Measurements from ENCODE around the gene INPP5A.
"Not testable (repeated sequence)": the region's sequence is repeated elsewhere in the genome, so short reads cannot be mapped to it uniquely, and the experiment has no call there.

The INPP5A gene

GRCh38 chr10:132665946-132666704 lies 128.5 kb downstream of the INPP5A start:
- peak in 1 of 2 donors; percentile 14 for DNase-seq

DNA sequence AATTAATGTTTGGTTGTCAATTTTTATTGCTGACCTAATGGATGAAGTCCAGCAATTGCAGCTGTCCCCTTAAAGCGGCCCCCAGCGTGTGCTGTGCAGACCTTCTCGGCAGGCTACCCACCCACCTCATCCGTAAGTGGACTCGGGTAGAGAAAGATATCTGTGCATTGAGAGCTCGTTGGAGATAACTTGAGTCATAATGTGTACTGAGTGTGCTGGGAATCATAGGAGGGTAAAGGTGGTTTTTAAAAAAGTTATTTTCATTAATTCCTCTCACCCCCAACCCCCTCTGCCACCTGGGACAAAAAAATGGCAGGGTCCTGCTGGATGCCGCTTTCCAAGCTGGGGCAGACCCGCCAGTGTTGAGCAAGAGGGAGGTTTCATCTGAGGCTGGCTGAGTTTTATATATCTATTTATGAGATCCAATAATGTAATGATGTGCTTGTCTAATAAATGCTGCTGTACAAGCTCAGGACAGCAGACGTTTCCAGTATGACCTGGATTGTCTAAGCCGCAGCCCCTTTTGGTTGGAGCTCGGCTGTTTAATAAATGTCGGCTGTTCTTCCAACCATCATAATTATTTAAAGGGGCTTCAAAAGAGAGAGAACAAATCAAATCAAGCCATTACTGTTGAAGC lies 129.2 kb downstream of the INPP5A start:
- no peak for DNase-seq

DNA sequence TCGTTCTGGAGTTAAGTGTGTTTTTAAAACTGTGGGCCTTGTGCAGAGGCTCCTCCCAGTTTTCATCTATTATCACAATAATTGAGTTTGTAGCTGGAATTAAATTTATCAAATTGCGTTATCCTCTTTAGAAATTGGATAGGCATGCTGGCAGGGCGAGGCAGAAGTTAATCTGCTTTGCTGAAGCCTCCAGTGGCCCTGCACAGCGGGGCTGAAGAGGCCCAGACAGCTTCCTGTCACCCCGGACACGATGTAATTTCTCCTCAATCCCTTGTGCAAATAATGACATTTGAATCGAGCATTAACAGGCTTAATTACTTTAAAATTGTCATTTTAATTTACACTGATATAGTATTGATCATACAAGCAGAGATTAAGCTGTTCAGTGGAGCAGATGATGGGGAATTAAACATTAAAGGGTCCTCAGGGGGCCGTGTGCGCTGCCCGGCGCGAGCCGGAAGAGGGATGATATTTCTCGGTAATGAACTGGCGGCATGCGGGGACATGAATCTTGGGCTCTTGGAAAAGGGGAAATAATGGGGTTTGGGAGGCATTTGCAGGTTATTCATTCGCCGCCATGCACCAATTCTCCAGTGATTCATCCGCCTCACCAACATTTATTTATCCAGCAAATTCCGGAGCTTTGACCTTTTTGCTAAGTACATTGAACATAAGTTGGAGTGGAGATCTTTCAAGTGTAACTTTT lies 129.9 kb downstream of the INPP5A start:
- no peak for DNase-seq

DNA sequence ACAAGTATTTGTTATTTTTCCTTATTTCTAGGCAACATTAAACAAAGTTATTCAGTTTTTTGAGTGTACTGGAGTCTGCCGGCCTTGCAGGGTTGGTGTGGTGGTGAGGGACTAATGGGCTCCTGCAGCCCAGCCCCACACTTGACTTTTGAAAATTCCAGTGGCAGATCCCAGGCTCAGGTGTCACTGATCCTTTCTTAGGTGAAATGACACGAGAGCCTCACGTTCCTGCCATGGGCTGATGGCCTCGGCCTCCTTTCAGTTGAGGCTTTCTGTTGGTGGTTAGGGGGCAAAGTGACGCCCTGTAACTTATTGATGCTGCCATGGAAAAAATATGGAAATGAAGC lies 130.4 kb downstream of the INPP5A start:
- no peak for DNase-seq

- DNase-seq, result no peak
Observed at GRCh38 chr10:132669208-132669861, 131.7 kb downstream of the INPP5A start.

DNA sequence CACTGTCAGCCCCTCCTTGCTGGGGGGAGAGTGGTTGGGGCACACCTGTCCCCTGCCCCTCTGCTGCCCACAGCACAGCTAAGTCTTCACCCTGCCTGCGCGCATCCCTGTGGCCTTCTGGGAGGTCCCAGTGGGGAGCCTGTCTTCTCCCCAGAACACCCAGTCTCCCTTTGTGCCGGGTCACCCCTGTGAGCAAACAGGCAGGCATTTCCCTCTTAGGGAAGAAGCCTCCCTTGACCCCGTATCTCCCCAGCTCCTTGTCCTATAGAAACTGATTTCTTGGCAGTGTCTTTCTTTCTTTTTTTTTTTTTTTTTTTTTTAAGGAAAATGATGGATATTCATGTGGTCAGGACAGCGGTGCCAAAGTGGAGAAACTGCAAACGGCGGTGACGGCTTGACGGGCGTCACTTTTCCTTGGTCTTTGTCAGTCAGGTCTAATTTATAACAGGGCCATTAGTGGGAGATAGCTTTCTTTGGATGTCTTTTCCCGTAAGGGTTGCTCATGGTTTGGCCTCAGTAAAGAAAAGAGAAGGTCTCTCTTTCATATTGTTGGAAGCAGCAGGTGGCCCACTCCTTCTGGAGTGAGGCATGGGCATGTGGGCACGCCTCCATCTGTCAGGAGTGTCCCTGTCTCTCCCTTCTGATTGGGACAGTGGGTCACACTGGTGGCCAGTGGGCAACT lies 133.1 kb downstream of the INPP5A start:
- DNase-seq, result no peak

- DNase-seq, result no peak
Observed at GRCh38 chr10:132671228-132672154, 133.9 kb downstream of the INPP5A start.

- DNase-seq, result not testable (repeated sequence)
Observed at GRCh38 chr10:132673746-132674145, 136.2 kb downstream of the INPP5A start.

DNA sequence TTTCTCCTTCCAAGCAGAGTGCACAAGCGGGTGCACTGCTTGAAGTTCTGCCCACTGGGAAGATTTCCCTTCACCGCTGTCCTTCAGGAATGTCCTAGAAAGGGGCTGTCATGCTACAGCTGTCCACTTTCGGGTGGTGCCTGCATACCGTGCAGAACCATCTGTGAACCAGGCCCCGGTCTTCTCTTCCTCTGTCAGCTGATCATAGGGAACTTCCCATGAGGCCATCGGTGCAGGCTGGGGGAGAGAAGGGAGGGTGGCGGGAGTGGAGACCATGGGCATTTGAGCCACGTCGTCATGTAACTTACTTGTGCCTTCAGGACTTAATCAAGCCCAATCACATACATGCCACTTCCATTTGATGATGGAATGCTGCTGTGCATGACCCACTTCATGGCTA lies 136.7 kb downstream of the INPP5A start:
- no peak for DNase-seq

- DNase-seq, result no peak
Observed at GRCh38 chr10:132675031-132675740, 137.6 kb downstream of the INPP5A start.

- DNase-seq, result no peak
Observed at GRCh38 chr10:132676193-132676891, 138.8 kb downstream of the INPP5A start.

DNA sequence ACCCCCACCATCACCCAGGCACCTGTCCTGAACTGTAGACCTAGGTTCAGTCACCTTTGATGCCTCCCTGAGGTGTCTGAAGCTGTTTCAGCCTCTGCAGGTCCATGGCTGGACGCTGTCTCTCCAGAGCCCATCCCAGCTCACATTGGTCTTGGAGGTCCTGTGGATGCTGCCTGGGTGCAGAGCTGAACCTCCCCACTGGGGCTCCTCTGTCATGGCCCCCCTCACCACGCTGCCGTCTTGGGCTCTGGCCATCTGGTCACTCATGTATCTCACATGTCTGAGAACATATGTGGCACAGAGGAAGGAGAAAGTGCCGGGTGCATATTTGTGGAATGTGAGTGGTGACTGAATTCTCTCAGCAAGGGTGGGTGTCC lies 139.5 kb downstream of the INPP5A start:
- no peak for DNase-seq

- DNase-seq, result no peak
Observed at GRCh38 chr10:132677473-132678227, 140.1 kb downstream of the INPP5A start.

GRCh38 chr10:132678436-132679216 lies 141.0 kb downstream of the INPP5A start:
- DNase-seq, result no peak

- DNase-seq, result no peak
Observed at GRCh38 chr10:132679217-132679595, 141.6 kb downstream of the INPP5A start.

- no peak for DNase-seq
Observed at GRCh38 chr10:132679640-132680039, 142.1 kb downstream of the INPP5A start.

DNA sequence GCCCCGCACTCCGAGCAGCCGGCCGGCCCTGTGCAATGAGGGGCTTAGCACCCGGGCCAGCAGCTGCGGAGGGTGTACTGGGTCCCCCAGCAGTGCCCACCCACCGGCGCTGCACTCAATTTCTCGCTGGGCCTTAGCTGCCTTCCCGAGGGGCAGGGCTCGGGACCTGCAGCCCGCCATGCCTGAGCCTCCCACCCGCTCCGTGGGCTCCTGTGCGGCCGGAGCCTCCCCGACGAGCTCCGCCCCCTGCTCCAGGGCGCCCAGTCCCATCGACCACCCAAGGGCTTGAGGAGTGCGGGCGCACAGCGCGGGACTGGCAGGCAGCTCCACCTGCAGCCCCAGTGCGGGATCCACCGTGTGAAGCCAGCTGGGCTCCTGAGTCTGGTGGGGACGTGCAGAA lies 143.2 kb downstream of the INPP5A start:
- DNase-seq, result not testable (repeated sequence)

DNA sequence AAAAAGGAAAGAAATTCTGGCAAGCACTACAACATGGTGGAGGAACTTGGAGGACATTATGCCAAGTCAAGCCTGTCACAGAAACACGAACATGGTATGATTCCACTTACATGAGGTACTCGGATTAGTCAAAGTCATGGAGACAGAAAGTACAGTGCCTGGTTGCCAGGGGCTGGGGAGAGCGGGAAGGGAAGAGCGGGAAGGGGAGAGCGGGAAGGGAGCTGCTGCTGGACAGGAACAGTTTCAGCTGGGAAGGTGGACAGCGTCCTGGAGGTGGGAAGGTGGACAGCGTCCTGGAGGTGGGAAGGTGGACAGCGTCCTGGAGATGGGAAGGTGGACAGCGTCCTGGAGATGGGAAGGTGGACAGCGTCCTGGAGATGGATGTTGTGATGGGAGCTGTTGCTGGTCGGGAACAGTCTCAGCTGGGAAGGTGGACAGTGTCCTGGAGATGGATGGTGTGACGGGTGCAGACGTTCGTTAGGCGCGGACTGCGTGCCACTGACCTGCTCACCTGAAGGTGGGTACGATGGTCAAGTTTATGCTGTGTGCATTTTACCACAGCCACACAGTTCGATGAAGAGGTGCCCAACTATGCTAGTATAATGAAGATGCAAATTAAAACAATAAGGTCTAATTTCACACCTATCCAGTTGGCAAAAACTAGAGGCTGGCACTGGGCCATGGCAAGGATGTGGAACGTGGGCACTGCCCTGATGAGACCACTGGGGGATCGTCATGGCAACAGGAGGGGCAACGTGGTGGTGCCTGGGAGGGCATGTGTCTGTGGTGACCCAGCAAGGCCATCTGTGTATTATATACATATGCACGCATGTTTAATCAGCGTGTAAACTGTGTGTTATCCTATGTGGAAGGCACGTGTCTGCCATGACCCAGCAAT lies 144.5 kb downstream of the INPP5A start:
- no peak for DNase-seq
